Aorta (tissue), 5 donors: ENCODE data around the gene SYNE4. TPM values are rescaled to one million over a fixed set of nuclear protein-coding genes. Genes with fewer than 3 reads are reported as not detected.

Experiments
- ATAC-seq: fragments of 200-7000 bp; cut with Tn5 transposase; one replicate; pipeline ENCODE4 v1.9.1; 2022; ENCODE audit warnings: moderate library complexity; ENCODE audit not compliant: low FRiP score
- DNase-seq, 2 donors: peaks; one replicate each; pipeline ENCODE4 v3.0.0-alpha.2; 2020
- H3K27ac ChIP-seq, 2 donors: one replicate each; pipeline ENCODE4 v1.5.1; 2013; ENCODE audit warnings: low read length in 2 of 2, mild to moderate bottlenecking in 2 of 2, moderate library complexity in 2 of 2, control low read depth in 1 of 2, inconsistent platforms in 1 of 2, low read depth in 1 of 2
- H3K27me3 ChIP-seq, 2 donors: one replicate each; pipeline ENCODE4 v1.6.1; 2013; ENCODE audit warnings: control low read depth in 1 of 2, low read length in 1 of 2, mild to moderate bottlenecking in 1 of 2, moderate library complexity in 1 of 2; ENCODE audit not compliant: insufficient read depth in 2 of 2, control insufficient read depth in 1 of 2
- H3K36me3 ChIP-seq, 2 donors: one replicate each; pipeline ENCODE4 v1.6.1; 2013; ENCODE audit warnings: control low read depth in 1 of 2, low read length in 1 of 2, mild to moderate bottlenecking in 1 of 2; ENCODE audit not compliant: insufficient read depth in 2 of 2, control insufficient read depth in 1 of 2
- H3K4me1 ChIP-seq, 2 donors: one replicate each; pipeline ENCODE4 v1.6.1; 2013; ENCODE audit warnings: low read length in 2 of 2, control low read depth in 1 of 2, mild to moderate bottlenecking in 1 of 2, moderate library complexity in 1 of 2; ENCODE audit not compliant: insufficient read depth in 2 of 2, control insufficient read depth in 1 of 2
- H3K4me3 ChIP-seq, 2 donors: one replicate each; pipeline ENCODE4 v1.5.1; 2013; ENCODE audit warnings: low read length in 2 of 2, control low read depth in 1 of 2, mild to moderate bottlenecking in 1 of 2
- H3K9me3 ChIP-seq: one replicate; pipeline ENCODE4 v1.6.1; 2013; ENCODE audit warnings: mild to moderate bottlenecking, low read length; ENCODE audit not compliant: control insufficient read depth
- WGBS, 2 donors: extraction: QIAGEN DNeasy Blood & Tissue Kit; methylation state at CpG; one replicate each; pipeline ENCODE4 v1.1.7; 2013; 5-methylcytosine and 5-hydroxymethylcytosine counted together
- intact Hi-C, 2 donors: fragments of 100-400 bp; cut with DNase I; formaldehyde crosslinking; loops; one replicate each; pipeline versions ENCODE4 v1.14.2 to v1.15.0; 2022
- polyA plus RNA-seq, 2 donors: library from polyadenylated mRNA; stranded (reverse); fragments of 200-250 nt; gene quantifications; one replicate each; pipeline ENCODE4 v1.2.3, GENCODE V29; 2013
- total RNA-seq, 2 donors: library from RNA; stranded (reverse); fragmentation: NEBNext Ultra II Directional; extraction: Animal tissue kit (Norgen Biotek cat#: 25700); gene quantifications; one replicate each; pipeline ENCODE4 v1.2.1, GENCODE V29; 2021
- donor health status: healthy with polysubstance abuse.
- donor health status: Bipolar disorder and iron deficiency.
- donor health status: DM: no; HTN: no; CAD: no.
- donor health status: DM: no; HTN: no; CAD: no.
- donor health status: DM: yes; HTN: yes; CAD: no.

SYNE4 gene
- total and polyA plus RNA-seq, 4 donors: 1.0 to 2.3 (median 1.4) TPM; not detected in 1

DNA sequence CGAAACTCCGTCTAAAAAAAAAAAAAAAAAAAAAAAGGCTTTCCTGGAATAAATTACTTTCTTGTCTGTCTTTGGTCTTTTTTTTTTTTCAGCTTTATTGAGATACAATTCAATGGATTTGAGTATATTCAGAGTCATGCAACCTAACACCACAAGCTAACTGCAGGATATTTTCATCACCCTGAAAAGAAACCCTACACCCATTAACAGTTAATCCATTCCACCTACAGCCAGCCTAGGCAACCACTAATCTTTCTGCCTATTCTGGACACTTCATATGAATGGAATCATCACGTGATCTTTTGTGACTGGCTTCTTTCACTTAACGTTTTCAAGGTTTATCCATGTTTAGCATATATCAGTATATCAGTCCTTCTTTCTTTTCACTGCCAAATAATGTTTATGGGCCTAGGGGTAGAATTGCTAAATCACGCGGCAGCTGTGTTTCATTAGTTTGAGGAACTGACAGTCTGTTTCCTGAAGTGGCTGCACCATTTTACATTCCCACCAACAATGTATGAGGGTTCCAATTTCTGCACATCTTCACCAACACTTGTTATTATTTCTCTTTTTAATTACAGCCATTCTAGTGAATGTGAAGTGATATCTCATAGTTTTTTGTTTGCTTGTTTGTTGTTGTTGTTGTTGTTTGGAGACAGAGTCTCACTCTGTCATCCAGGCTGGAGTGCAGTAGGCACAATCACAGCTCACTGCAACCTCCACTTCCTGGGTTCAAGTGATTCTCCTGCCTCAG is 52.6 kb downstream of the SYNE4 start:
- H3K4me3 ChIP-seq: no peak overlapping the region
- WGBS, 2 donors: 70 to 77% methylated on average over 6 of the region's 6 CpGs
- H3K27ac ChIP-seq: no peak overlapping the region
- intact Hi-C loops: no loop called here
- H3K4me1 ChIP-seq: no peaks in the 10 kb centered on the region
- DNase-seq (no peak), ATAC-seq (no peak)
- H3K27me3 ChIP-seq: peaks cover 0 to 2% of the 10 kb centered on the region in 2 donors
- H3K9me3 ChIP-seq: no peaks in the 10 kb centered on the region
- H3K36me3 ChIP-seq: no peaks in the 10 kb centered on the region

Other genes with a start within 250 kb of the SYNE4 start
- gene ARHGAP33, start 233.2 kb downstream of the SYNE4 start, total RNA-seq: 10 to 100 TPM; 12.3 to 27.8 TPM
- 10 to 100 TPM in 1 of 2 donors, 1 to 10 TPM in 1; 1.9 to 22.1 TPM for gene ARHGAP33, start 233.2 kb downstream of the SYNE4 start, polyA plus RNA-seq
- not detected for gene PRODH2, start 196.0 kb downstream of the SYNE4 start, total RNA-seq
- gene PRODH2, start 196.0 kb downstream of the SYNE4 start, polyA plus RNA-seq: not detected
- not detected for gene NPHS1, start 156.3 kb downstream of the SYNE4 start, total RNA-seq
- not detected for gene NPHS1, start 156.3 kb downstream of the SYNE4 start, polyA plus RNA-seq
- not detected for gene KIRREL2, start 151.9 kb downstream of the SYNE4 start, total RNA-seq
- gene KIRREL2, start 151.9 kb downstream of the SYNE4 start, polyA plus RNA-seq: under 1 TPM; 0.08 to 0.50 TPM
- gene APLP1, start 140.2 kb downstream of the SYNE4 start, total RNA-seq: 10 to 100 TPM; 12.9 to 13.5 TPM
- gene APLP1, start 140.2 kb downstream of the SYNE4 start, polyA plus RNA-seq: 10 to 100 TPM in 1 of 2 donors, 1 to 10 TPM in 1; 7.6 to 23.0 TPM
- 10 to 100 TPM; 18.9 to 19.4 TPM for gene NFKBID, start 108.3 kb downstream of the SYNE4 start, total RNA-seq
- 10 to 100 TPM in 1 of 2 donors, 1 to 10 TPM in 1; 2.9 to 10.4 TPM for gene NFKBID, start 108.3 kb downstream of the SYNE4 start, polyA plus RNA-seq
- gene HCST, start 106.3 kb downstream of the SYNE4 start, total RNA-seq: 10 to 100 TPM; 18.7 TPM
- gene HCST, start 106.3 kb downstream of the SYNE4 start, polyA plus RNA-seq: 10 to 100 TPM in 1 of 2 donors, 1 to 10 TPM in 1; 7.3 to 20.9 TPM
- gene TYROBP, start 100.5 kb downstream of the SYNE4 start, total RNA-seq: 100 to 1,000 TPM in 1 of 2 donors, 10 to 100 TPM in 1; 98.9 to 117 TPM
- 100 to 1,000 TPM in 1 of 2 donors, 10 to 100 TPM in 1; 48.8 to 327 TPM for gene TYROBP, start 100.5 kb downstream of the SYNE4 start, polyA plus RNA-seq
- gene LRFN3, start 72.4 kb downstream of the SYNE4 start, total RNA-seq: 10 to 100 TPM; 14.5 to 15.1 TPM
- gene LRFN3, start 72.4 kb downstream of the SYNE4 start, polyA plus RNA-seq: 1 to 10 TPM; 2.0 to 6.1 TPM
- 10 to 100 TPM; 11.6 to 16.6 TPM for gene SDHAF1, start 13.6 kb downstream of the SYNE4 start, total RNA-seq
- 10 to 100 TPM; 11.1 to 26.1 TPM for gene SDHAF1, start 13.6 kb downstream of the SYNE4 start, polyA plus RNA-seq
- gene ALKBH6, start 5.4 kb upstream of the SYNE4 start, total RNA-seq: 10 to 100 TPM; 14.0 to 15.3 TPM
- gene ALKBH6, start 5.4 kb upstream of the SYNE4 start, polyA plus RNA-seq: 10 to 100 TPM; 10.3 to 25.6 TPM
- 10 to 100 TPM; 35.1 to 37.1 TPM for gene CLIP3, start 24.1 kb upstream of the SYNE4 start, total RNA-seq
- 10 to 100 TPM in 1 of 2 donors, 1 to 10 TPM in 1; 8.9 to 22.2 TPM for gene CLIP3, start 24.1 kb upstream of the SYNE4 start, polyA plus RNA-seq
- gene THAP8, start 45.5 kb upstream of the SYNE4 start, total RNA-seq: 1 to 10 TPM; 1.8 to 4.1 TPM
- gene THAP8, start 45.5 kb upstream of the SYNE4 start, polyA plus RNA-seq: 1 to 10 TPM; 2.9 to 3.6 TPM
- gene WDR62, start 46.1 kb upstream of the SYNE4 start, total RNA-seq: 1 to 10 TPM in 1 of 2 donors, under 1 TPM in 1; 0.45 to 1.3 TPM
- gene WDR62, start 46.1 kb upstream of the SYNE4 start, polyA plus RNA-seq: under 1 TPM; 0.25 to 0.26 TPM
- not detected for gene OVOL3, start 102.3 kb upstream of the SYNE4 start, total RNA-seq
- gene OVOL3, start 102.3 kb upstream of the SYNE4 start, polyA plus RNA-seq: not detected
- gene POLR2I, start 106.1 kb upstream of the SYNE4 start, total RNA-seq: 10 to 100 TPM; 33.7 to 48.1 TPM
- 10 to 100 TPM; 56.7 to 96.0 TPM for gene POLR2I, start 106.1 kb upstream of the SYNE4 start, polyA plus RNA-seq
- gene TBCB, start 106.7 kb upstream of the SYNE4 start, total RNA-seq: 100 to 1,000 TPM; 121 to 123 TPM
- gene TBCB, start 106.7 kb upstream of the SYNE4 start, polyA plus RNA-seq: 100 to 1,000 TPM; 131 to 220 TPM
- 100 to 1,000 TPM; 521 to 538 TPM for gene CAPNS1, start 131.3 kb upstream of the SYNE4 start, total RNA-seq
- gene CAPNS1, start 131.3 kb upstream of the SYNE4 start, polyA plus RNA-seq: 100 to 1,000 TPM; 488 to 543 TPM
- 100 to 1,000 TPM; 127 to 172 TPM for gene COX7A1, start 143.6 kb upstream of the SYNE4 start, total RNA-seq
- gene COX7A1, start 143.6 kb upstream of the SYNE4 start, polyA plus RNA-seq: 100 to 1,000 TPM; 191 to 244 TPM
- 1 to 10 TPM; 7.4 to 8.0 TPM for gene ZNF565, start 205.9 kb upstream of the SYNE4 start, total RNA-seq
- gene ZNF565, start 205.9 kb upstream of the SYNE4 start, polyA plus RNA-seq: 1 to 10 TPM; 1.6 to 2.6 TPM
- gene ZNF146, start 206.3 kb upstream of the SYNE4 start, total RNA-seq: 10 to 100 TPM; 44.3 to 44.8 TPM
- 10 to 100 TPM; 26.7 to 40.1 TPM for gene ZNF146, start 206.3 kb upstream of the SYNE4 start, polyA plus RNA-seq